ENCODE data around the gene GP1BB. TPM values are rescaled to one million over a fixed set of nuclear protein-coding genes. Genes with fewer than 3 reads are reported as not detected.
"Not testable (repeated sequence)": the region's sequence is repeated elsewhere in the genome, so short reads cannot be mapped to it uniquely, and the experiment has no call there.

GP1BB gene
- total and polyA plus RNA-seq, 2 of the 4 experiments (the other 2 are of a cell fraction) = 0.18 to 1.5 TPM

DNA sequence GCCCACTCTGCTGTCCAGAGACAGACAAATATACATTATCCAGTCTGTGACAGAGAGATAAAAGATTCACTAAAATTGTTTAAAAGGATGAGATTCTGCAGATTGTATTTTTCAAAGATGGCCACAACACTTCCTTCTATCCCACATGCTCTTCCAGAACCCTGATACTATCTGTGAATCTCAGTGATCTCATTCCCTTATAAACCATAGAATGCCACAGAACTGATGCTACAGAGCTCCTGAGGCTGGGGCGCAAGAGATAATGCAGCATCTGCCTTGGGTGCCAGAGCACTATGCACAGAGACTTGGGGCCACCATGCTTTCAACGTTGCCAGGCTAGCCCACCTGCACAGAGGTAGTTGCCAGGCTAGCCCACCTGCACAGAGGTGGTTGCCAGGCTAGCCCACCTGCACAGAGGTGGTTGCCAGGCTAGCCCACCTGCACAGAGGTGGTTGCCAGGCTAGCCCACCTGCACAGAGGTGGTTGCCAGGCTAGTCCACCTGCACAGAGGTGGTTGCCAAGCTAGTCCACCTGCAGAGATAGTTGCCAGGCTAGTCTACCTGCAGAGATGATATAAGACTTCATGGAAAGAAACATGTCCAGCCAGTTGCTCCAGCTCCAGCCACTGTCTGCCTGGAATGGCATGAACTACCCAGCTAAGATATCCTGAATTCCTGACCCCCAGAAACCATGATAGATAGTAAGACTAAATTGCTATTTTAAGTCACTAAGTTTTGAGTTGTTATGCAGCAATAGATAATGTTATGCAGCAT, 26.6 kb upstream of the GP1BB start:
- Histone ChIP-seq H3K9ac (ENCODE audit: low read depth, low read length) (no peak overlapping the region), H4K5ac (ENCODE audit: low read depth, low read length) (no peak overlapping the region), H3K18ac (ENCODE audit: low read depth, low read length) (no peak overlapping the region), H4K8ac (ENCODE audit: low read depth in 2 of 2, low read length in 2 of 2) (no peak overlapping the region), H3K9me1 (ENCODE audit: insufficient read depth, low read length) (no peaks in the 10 kb centered on the region), H2AK5ac (ENCODE audit: low read depth, low read length) (no peak overlapping the region), H4K20me1 (ENCODE audit: insufficient read depth, low read length) (no peaks in the 10 kb centered on the region), H2BK15ac (ENCODE audit: low read depth, low read length) (no peak overlapping the region), H3K27ac (ENCODE audit: insufficient read depth, low read length) (no peak overlapping the region), H3K36me3 (ENCODE audit: control insufficient read depth, insufficient read depth, low read length) (no peaks in the 10 kb centered on the region), H3K9me3 (ENCODE audit: control insufficient read depth, insufficient read depth, low read length) (no peaks in the 10 kb centered on the region), H3K4me3 (ENCODE audit: insufficient read depth, low read depth, low read length) (no peak overlapping the region), H2BK120ac (ENCODE audit: low read depth, low read length) (no peak overlapping the region), H3K56ac (ENCODE audit: extremely low read depth, insufficient read depth, low read length) (no peak overlapping the region), H3K79me1 (ENCODE audit: low read depth in 1 of 2, low read length in 2 of 2) (no peaks in the 10 kb centered on the region), H2AFZ (replicated peaks; ENCODE audit: low read length, poor library complexity) (no peak overlapping the region), H3K23ac (ENCODE audit: low read depth, low read length) (no peak overlapping the region), H3K4me2 (ENCODE audit: low read depth, low read length) (no peak overlapping the region), H3K27me3 (ENCODE audit: control insufficient read depth, insufficient read depth, low read length) (peaks cover 4% of the 10 kb centered on the region), H3K4ac (ENCODE audit: low read depth, low read length) (no peak overlapping the region), H2BK5ac (ENCODE audit: low read depth, low read length, poor library complexity, severe bottlenecking) (no peak overlapping the region), H3K4me1 (ENCODE audit: control insufficient read depth, insufficient read depth, low read length) (no peaks in the 10 kb centered on the region; the same call in 1 of the 2 replicates), H2AK9ac (replicated peaks; ENCODE audit: low read depth, low read length, poor library complexity) (no peak overlapping the region), H3K14ac (replicated peaks; ENCODE audit: low read depth, low read length) (no peak overlapping the region), H4K91ac (ENCODE audit: insufficient read depth, low read depth, low read length) (no peak overlapping the region), H2BK20ac (ENCODE audit: low read depth, low read length) (no peak overlapping the region)
- no TSS peak for BruUV-seq (replicated peaks)
- POLR2A ChIA-PET (ENCODE audit: unreplicated experiment) = no interaction called here
- CTCF ChIA-PET = no interaction called here
- in situ Hi-C loops (cut with MboI; ENCODE audit: low sequenced_read_pairs) (no loop called here), intact Hi-C loops (cut with micrococcal nuclease) (no loop called here), dilution Hi-C loops (cut with HindIII; ENCODE audit: low sequenced_read_pairs, unreplicated experiment) (no loop called here)
- ATAC-seq (ENCODE audit: low read depth) (no peak), DNase-seq (no peak)
- TF ChIP-seq POLR2A (IDR thresholded peaks at IDR 0.05; ENCODE audit: low read depth, low read length) = no peak
- TF ChIP-seq ELK1 (IDR thresholded peaks at IDR 0.05; ENCODE audit: borderline replicate concordance, low read depth, low read length) = no peak
- no peak for TF ChIP-seq MXI1 (IDR thresholded peaks at IDR 0.05; ENCODE audit: borderline replicate concordance, low read depth, low read length)
- no peak for TF ChIP-seq CHD1 (IDR thresholded peaks at IDR 0.05; ENCODE audit: low read depth, low read length)
- no peak for TF ChIP-seq FOS (IDR thresholded peaks at IDR 0.05; ENCODE audit: low read depth, low read length)
- TF ChIP-seq RFX5 (IDR thresholded peaks at IDR 0.05; ENCODE audit: low read depth, low read length) = no peak
- no peak for TF ChIP-seq CEBPB (IDR thresholded peaks at IDR 0.05; ENCODE audit: low read depth, low read length)
- no CpG with 5 or more reads among the region's 2 CpGs for WGBS, 2 experiments (ENCODE audit: extremely low coverage in 2 of 2, insufficient read length in 1 of 2)

GRCh38 chr22:19697871-19698270, 25.5 kb upstream of the GP1BB start:
- H4K91ac ChIP-seq (ENCODE audit: insufficient read depth, low read depth, low read length); H3K9me1 ChIP-seq (ENCODE audit: insufficient read depth, low read length); H2BK20ac ChIP-seq (ENCODE audit: low read depth, low read length); H4K5ac ChIP-seq (ENCODE audit: low read depth, low read length); H3K27ac ChIP-seq (ENCODE audit: insufficient read depth, low read length); H2AFZ ChIP-seq (replicated peaks; ENCODE audit: low read length, poor library complexity); H3K56ac ChIP-seq (ENCODE audit: extremely low read depth, insufficient read depth, low read length); H3K14ac ChIP-seq (replicated peaks; ENCODE audit: low read depth, low read length); H2AK9ac ChIP-seq (replicated peaks; ENCODE audit: low read depth, low read length, poor library complexity); H3K4me1 ChIP-seq (ENCODE audit: control insufficient read depth, insufficient read depth, low read length); H2BK120ac ChIP-seq (ENCODE audit: low read depth, low read length); H2BK5ac ChIP-seq (ENCODE audit: low read depth, low read length, poor library complexity, severe bottlenecking); H3K79me1 ChIP-seq (ENCODE audit: low read depth in 1 of 2, low read length in 2 of 2); BruUV-seq (replicated peaks); H2BK15ac ChIP-seq (ENCODE audit: low read depth, low read length); H3K23ac ChIP-seq (ENCODE audit: low read depth, low read length); CTCF ChIA-PET; in situ Hi-C loops (cut with MboI; ENCODE audit: low sequenced_read_pairs); DNase-seq; H3K4me3 ChIP-seq (ENCODE audit: insufficient read depth, low read depth, low read length); H3K4me2 ChIP-seq (ENCODE audit: low read depth, low read length); H2AK5ac ChIP-seq (ENCODE audit: low read depth, low read length); H4K20me1 ChIP-seq (ENCODE audit: insufficient read depth, low read length); H4K8ac ChIP-seq (ENCODE audit: low read depth in 2 of 2, low read length in 2 of 2); ATAC-seq (ENCODE audit: low read depth); intact Hi-C loops (cut with micrococcal nuclease); POLR2A ChIA-PET (ENCODE audit: unreplicated experiment); dilution Hi-C loops (cut with HindIII; ENCODE audit: low sequenced_read_pairs, unreplicated experiment); H3K9me3 ChIP-seq (ENCODE audit: control insufficient read depth, insufficient read depth, low read length); H3K36me3 ChIP-seq (ENCODE audit: control insufficient read depth, insufficient read depth, low read length); H3K4ac ChIP-seq (ENCODE audit: low read depth, low read length); H3K18ac ChIP-seq (ENCODE audit: low read depth, low read length); H3K9ac ChIP-seq (ENCODE audit: low read depth, low read length): not testable (repeated sequence)
- WGBS, 2 experiments (ENCODE audit: extremely low coverage in 2 of 2, insufficient read length in 1 of 2) = no CpG with 5 or more reads among the region's 1 CpG
- peaks cover 12% of the 10 kb centered on the region for H3K27me3 ChIP-seq (ENCODE audit: control insufficient read depth, insufficient read depth, low read length)

Data from IMR-90 (cell line).